Measurements from ENCODE around the gene M1AP.

DNA sequence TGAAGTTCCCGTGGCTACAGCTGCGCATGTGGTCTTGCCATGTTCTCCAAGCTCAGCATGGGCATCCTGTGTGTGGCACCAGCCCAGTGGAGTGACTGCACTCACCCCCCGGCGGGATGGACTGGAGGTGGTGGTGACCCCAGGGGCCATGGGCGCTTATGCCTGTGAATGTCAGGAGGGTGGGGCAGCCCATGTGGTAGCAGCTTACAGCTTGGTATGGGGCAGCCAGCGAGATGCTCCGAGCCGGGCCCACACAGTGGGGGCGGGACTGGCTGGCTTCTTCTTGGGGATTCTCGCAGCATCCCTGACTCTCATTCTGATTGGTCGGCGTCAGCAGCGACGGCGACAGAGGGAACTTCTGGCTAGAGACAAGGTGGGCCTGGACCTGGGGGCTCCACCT is 31.5 kb upstream of the M1AP start:
- TF ChIP-seq POLR2A (IDR thresholded peaks at IDR 0.05; ENCODE audit: low read depth, low read length), result no peak
- TF ChIP-seq POLR2AphosphoS5 (IDR thresholded peaks at IDR 0.05; ENCODE audit: low read depth, low read length), result no peak

All from GM12892 (cell line).